ENCODE results near the gene C17orf114.

Gene C17orf114

GRCh38 chr17:4789701-4789950, 12.5 kb downstream of the C17orf114 start:
- peak overlapping the region; percentile 93 for H3K4me3 Mint-ChIP-seq
- DNase-seq (no peak), ATAC-seq (peak; percentile 59)
- no peaks in the 10 kb centered on the region for H3K36me3 Mint-ChIP-seq (ENCODE audit: low read depth)
- peaks cover 27% of the 10 kb centered on the region for H3K4me1 Mint-ChIP-seq
- no peaks in the 10 kb centered on the region for H3K9me3 ChIP-seq (ENCODE audit: control insufficient read depth, low read length, poor library complexity, severe bottlenecking)
- no peak overlapping the region for H3K27ac Mint-ChIP-seq
- H3K27me3 Mint-ChIP-seq = peaks cover 25% of the 10 kb centered on the region

DNA sequence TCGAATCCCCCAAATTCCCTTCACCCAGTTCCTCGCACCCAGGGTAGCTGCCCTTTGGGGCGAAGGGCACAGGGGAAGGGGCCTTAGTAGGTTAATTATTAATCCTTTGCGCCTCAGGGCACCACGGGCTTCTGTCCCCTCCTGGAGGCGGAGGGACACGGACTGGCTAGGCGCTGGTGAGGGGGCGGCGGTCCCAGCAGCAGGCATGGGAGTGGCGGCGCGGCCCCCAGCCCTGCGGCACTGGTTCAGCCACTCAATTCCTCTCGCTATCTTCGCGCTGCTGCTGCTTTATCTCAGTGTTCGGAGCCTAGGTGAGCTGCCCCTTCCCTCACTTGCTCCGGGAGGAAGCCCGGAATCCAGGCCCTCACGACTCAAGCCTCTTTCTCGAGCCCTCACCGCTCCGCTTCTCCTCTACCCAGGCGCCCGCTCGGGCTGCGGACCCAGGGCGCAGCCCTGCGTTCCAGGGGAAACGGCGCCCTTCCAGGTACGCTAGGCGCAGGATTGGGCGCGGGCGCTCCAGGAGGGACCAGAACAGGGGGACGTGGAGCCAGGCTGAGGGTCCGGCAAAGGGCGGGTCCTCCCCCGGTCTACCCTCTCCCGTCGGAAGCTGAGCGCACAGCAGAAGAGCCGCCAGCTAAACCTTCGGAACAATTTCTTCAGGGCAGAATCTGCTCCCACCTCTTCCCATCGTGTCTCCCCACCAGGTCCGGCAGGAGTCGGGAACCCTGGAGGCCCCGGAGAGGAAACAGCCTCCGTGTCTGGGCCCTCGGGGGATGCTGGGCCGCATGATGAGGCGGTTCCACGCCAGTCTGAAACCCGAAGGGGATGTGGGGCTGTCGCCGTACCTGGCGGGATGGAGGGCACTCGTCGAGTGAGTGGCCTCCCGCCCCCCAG, 13.1 kb downstream of the C17orf114 start, which contains the start of gene GLTPD2:
Gene GLTPD2, plus strand, starts transcription at position 158 of the 894 bp plus-strand sequence. Its CDS starts 48 bp downstream, at position 206.
- Mint-ChIP-seq H3K27me3 (peaks cover 31% of the 10 kb centered on the region), H3K4me1 (peaks cover 27% of the 10 kb centered on the region), H3K4me3 (peak within 1 kb of the TSS; percentile 93), H3K27ac (peak within 1 kb of the TSS; percentile 24), H3K36me3 (ENCODE audit: low read depth) (no peaks in the 10 kb centered on the region)
- DNase-seq (no peak), ATAC-seq (no peak)
- H3K9me3 ChIP-seq (ENCODE audit: control insufficient read depth, low read length, poor library complexity, severe bottlenecking) = no peaks in the 10 kb centered on the region

DNA sequence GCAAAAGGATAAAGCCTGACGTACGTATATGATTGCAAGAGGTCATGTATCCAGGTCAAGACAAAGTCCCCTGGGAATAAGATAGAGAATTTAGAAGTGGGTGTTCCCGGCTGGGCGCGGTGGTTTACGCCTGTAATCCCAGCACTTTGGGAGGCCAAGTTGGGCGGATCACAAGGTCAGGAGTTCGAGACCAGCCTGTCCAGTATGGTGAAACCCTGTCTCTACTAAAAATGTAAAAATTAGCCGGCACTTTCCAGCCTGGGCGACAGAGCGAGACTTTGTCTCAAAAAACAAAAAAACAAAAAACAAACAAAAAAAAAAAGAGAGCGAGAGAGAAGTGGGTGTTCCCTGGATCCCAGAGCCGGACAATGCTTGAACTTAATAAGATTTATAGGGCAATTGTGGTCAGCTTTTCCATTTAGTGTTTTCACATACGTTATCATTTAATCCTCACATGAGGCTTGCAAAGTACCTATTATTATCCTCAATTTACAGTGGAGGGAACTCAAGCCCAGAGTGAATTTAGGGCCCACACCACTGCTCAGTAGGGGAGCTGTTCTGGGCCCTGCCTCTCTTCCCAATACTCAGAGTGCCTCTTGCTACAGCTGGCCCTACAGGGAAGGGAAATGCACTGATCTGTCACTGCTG, 13.8 kb downstream of the C17orf114 start:
- no peak for ATAC-seq
- H3K36me3 Mint-ChIP-seq (ENCODE audit: low read depth) = peaks cover 3% of the 10 kb centered on the region
- peak overlapping the region; percentile 33 for H3K4me3 Mint-ChIP-seq
- DNase-seq = no peak
- no peaks in the 10 kb centered on the region for H3K9me3 ChIP-seq (ENCODE audit: control insufficient read depth, low read length, poor library complexity, severe bottlenecking)
- peaks cover 38% of the 10 kb centered on the region for H3K27me3 Mint-ChIP-seq
- peaks cover 24% of the 10 kb centered on the region for H3K4me1 Mint-ChIP-seq
- peak overlapping the region; percentile 24 for H3K27ac Mint-ChIP-seq

- Mint-ChIP-seq H3K4me3 (peak overlapping the region; percentile 9), H3K27ac (peak overlapping the region; percentile 34), H3K4me1 (peaks cover 26% of the 10 kb centered on the region), H3K27me3 (peaks cover 51% of the 10 kb centered on the region), H3K36me3 (ENCODE audit: low read depth) (peaks cover 5% of the 10 kb centered on the region)
- H3K9me3 ChIP-seq (ENCODE audit: control insufficient read depth, low read length, poor library complexity, severe bottlenecking) = no peaks in the 10 kb centered on the region
- ATAC-seq = no peak
- DNase-seq = no peak
These were observed 15.6 kb downstream of the C17orf114 start for GRCh38 chr17:4786516-4786915.

DNA sequence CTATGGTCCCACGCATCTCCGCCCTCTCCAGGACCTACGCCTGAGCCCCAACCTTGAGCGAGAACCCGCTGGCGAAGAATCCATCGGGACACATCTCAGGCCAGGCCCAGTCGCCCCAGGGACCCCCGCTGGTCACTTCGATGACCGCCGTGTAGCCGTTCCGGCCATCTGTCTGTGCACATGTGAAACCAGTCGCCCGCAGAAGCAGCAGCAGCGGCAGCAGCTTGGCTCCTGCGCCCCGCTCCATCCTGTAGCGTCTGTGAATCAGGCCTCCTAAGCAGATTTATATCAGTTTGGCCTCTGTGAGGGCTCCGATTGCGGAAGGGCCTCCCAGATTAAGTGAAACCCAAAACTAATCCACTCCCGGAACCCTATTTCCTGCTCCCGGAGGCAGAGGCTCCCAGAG, 16.0 kb downstream of the C17orf114 start, which contains the start of gene VMO1:
Gene VMO1, minus strand, starts transcription at position 259 of the 406 bp plus-strand sequence. Its CDS starts 12 bp downstream, at position 247.
- Mint-ChIP-seq H3K27ac (peak within 1 kb of the TSS; percentile 34), H3K4me1 (peaks cover 26% of the 10 kb centered on the region), H3K4me3 (peak within 1 kb of the TSS; percentile 55), H3K36me3 (ENCODE audit: low read depth) (peaks cover 5% of the 10 kb centered on the region), H3K27me3 (peaks cover 51% of the 10 kb centered on the region)
- H3K9me3 ChIP-seq (ENCODE audit: control insufficient read depth, low read length, poor library complexity, severe bottlenecking) = no peaks in the 10 kb centered on the region
- DNase-seq (no peak), ATAC-seq (no peak)

DNA sequence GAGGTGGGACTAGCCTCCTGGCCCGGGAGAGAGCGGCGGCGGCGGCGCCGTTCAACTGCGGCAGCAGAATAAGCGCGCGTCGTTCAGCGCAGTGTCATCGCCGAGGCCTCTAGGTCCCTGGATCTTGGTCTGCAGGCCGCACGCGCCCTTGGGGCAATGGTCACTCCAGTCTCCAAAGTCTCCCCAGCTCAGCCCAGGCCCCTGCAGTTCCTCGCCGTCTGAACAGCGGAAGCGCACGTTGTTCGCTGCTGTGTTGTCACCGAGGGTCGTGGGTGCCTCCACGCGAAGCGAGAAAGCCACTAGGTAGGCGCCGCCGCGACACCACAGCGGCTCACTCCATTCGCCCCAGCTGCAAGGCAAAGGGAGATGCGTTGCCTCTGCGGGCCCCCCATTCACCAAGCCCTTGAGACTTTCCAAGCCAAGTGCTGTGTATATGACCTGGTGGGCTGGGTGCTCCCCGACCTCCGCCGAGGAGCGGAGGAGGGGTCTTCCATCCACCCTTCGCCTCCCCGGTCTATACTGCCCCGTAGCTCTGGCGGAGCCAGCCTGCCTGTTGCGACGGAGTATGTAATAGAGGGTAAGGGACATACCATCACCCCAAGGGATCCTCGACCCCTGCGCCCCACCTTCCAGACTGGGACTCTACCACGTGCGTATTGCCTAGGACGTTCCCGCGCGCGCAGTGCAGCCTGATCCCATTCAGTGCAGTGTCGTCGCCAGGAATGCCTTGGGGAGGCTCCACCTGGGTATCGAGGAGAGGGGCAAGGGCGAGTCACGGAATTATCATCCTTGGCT, 16.6 kb downstream of the C17orf114 start:
- Mint-ChIP-seq H3K4me3 (peak overlapping the region; percentile 55), H3K27me3 (peaks cover 55% of the 10 kb centered on the region)
- no peak for ATAC-seq

GRCh38 chr17:4782652-4783051, 19.5 kb downstream of the C17orf114 start:
- no peak for DNase-seq
- Mint-ChIP-seq H3K27me3 (peaks cover 79% of the 10 kb centered on the region), H3K4me1 (peaks cover 15% of the 10 kb centered on the region), H3K27ac (no peak overlapping the region), H3K4me3 (peak overlapping the region; percentile 39), H3K36me3 (ENCODE audit: low read depth) (peaks cover 8% of the 10 kb centered on the region)
- no peak for ATAC-seq
- H3K9me3 ChIP-seq (ENCODE audit: control insufficient read depth, low read length, poor library complexity, severe bottlenecking) = no peaks in the 10 kb centered on the region

More for the DNA sequence above, 16.6 kb downstream of the C17orf114 start:
- H3K36me3 Mint-ChIP-seq (ENCODE audit: low read depth) = peaks cover 5% of the 10 kb centered on the region
- no peaks in the 10 kb centered on the region for H3K9me3 ChIP-seq (ENCODE audit: control insufficient read depth, low read length, poor library complexity, severe bottlenecking)
- H3K27ac Mint-ChIP-seq = peak overlapping the region; percentile 34
- no peak for DNase-seq
- peaks cover 23% of the 10 kb centered on the region for H3K4me1 Mint-ChIP-seq

- DNase-seq = no peak
- Mint-ChIP-seq H3K27ac (no peak overlapping the region), H3K27me3 (peaks cover 60% of the 10 kb centered on the region), H3K36me3 (ENCODE audit: low read depth) (peaks cover 8% of the 10 kb centered on the region), H3K4me3 (no peak overlapping the region), H3K4me1 (peaks cover 6% of the 10 kb centered on the region)
- H3K9me3 ChIP-seq (ENCODE audit: control insufficient read depth, low read length, poor library complexity, severe bottlenecking) = no peaks in the 10 kb centered on the region
- no peak for ATAC-seq
These were observed 21.7 kb downstream of the C17orf114 start for GRCh38 chr17:4780325-4780955.

- no peak for ATAC-seq
- Mint-ChIP-seq H3K27me3 (peaks cover 49% of the 10 kb centered on the region), H3K4me3 (no peak overlapping the region)
These were observed 24.0 kb downstream of the C17orf114 start for GRCh38 chr17:4777969-4778760.

DNA sequence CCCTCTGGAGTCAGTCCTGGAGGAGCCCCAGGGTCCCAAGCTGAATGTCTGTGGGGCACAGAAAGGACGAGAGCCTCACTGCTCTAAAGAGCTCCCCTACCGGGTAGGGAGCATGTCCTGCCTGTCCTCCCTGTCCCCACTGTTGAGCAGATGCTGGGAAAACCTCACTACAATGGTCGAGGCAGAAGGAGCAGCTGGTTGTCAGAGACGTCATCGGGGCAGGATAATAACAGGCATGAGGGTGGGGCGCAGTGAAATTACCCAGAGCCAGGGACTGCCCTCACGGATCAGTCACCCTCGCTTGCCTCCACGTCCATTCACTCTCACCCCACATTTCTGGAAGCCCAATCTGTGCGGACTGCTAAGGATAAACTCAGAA, 29.9 kb downstream of the C17orf114 start:
- Mint-ChIP-seq H3K27me3 (peaks cover 19% of the 10 kb centered on the region), H3K27ac (no peak overlapping the region), H3K36me3 (ENCODE audit: low read depth) (no peaks in the 10 kb centered on the region), H3K4me1 (peaks cover 8% of the 10 kb centered on the region), H3K4me3 (peak overlapping the region; percentile 45)
- ATAC-seq (no peak), DNase-seq (no peak)
- H3K9me3 ChIP-seq (ENCODE audit: control insufficient read depth, low read length, poor library complexity, severe bottlenecking) = no peaks in the 10 kb centered on the region

More at GRCh38 chr17:4777969-4778760, 24.0 kb downstream of the C17orf114 start:
- Mint-ChIP-seq H3K36me3 (ENCODE audit: low read depth) (peaks cover 5% of the 10 kb centered on the region), H3K4me1 (peaks cover 4% of the 10 kb centered on the region), H3K27ac (no peak overlapping the region)
- no peaks in the 10 kb centered on the region for H3K9me3 ChIP-seq (ENCODE audit: control insufficient read depth, low read length, poor library complexity, severe bottlenecking)
- DNase-seq = no peak

- no peak within 1 kb of the TSS for H3K27ac Mint-ChIP-seq
- peaks cover 19% of the 10 kb centered on the region for H3K27me3 Mint-ChIP-seq
- DNase-seq (no peak), ATAC-seq (no peak)
- no peaks in the 10 kb centered on the region for H3K36me3 Mint-ChIP-seq (ENCODE audit: low read depth)
- no peaks in the 10 kb centered on the region for H3K9me3 ChIP-seq (ENCODE audit: control insufficient read depth, low read length, poor library complexity, severe bottlenecking)
- H3K4me1 Mint-ChIP-seq = peaks cover 8% of the 10 kb centered on the region
- H3K4me3 Mint-ChIP-seq = peak within 1 kb of the TSS; percentile 45
These were observed 30.5 kb downstream of the C17orf114 start, which contains the start of gene TM4SF5 for GRCh38 chr17:4771519-4772234. Gene TM4SF5, plus strand, starts transcription at chr17:4771886. Its CDS starts 37 bp downstream, at chr17:4771923.
